H9 (cell line): ENCODE measurements around the gene ZNF20. TPM values are rescaled to one million over a fixed set of nuclear protein-coding genes. Genes with fewer than 3 reads are reported as not detected.

Experiments used
- DNase-seq: peaks from one replicate; pipeline ENCODE4 v3.0.0-alpha.2; 2017
- H2AFZ ChIP-seq: one replicate; pipeline ENCODE4 v1.6.1; 2013; ENCODE audit warnings: mild to moderate bottlenecking, low read length, control low read depth, moderate library complexity
- H2AK5ac ChIP-seq: 2 replicates; pipeline ENCODE4 v1.6.1; 2013; ENCODE audit warnings: low read length, control low read depth, mixed read lengths; ENCODE audit not compliant: insufficient read length
- H2BK120ac ChIP-seq: one replicate; pipeline ENCODE4 v1.6.1; 2013; ENCODE audit warnings: low read depth, mild to moderate bottlenecking, low read length, control low read depth, inconsistent platforms; ENCODE audit not compliant: poor library complexity, severe bottlenecking
- H2BK12ac ChIP-seq: 2 replicates; pipeline ENCODE4 v1.6.1; 2013; ENCODE audit warnings: low read length, control low read depth, mixed read lengths, low read depth; ENCODE audit not compliant: insufficient read length
- H2BK15ac ChIP-seq: 2 replicates; pipeline ENCODE4 v1.6.1; 2013; ENCODE audit warnings: low read depth, low read length, control low read depth
- H2BK20ac ChIP-seq: one replicate; pipeline ENCODE4 v1.6.1; 2013; ENCODE audit warnings: low read depth, mild to moderate bottlenecking, low read length, control low read depth, inconsistent platforms; ENCODE audit not compliant: poor library complexity, severe bottlenecking
- H2BK5ac ChIP-seq: 2 replicates; pipeline ENCODE4 v1.6.1; 2013; ENCODE audit warnings: low read length, control low read depth, mixed read lengths; ENCODE audit not compliant: insufficient read length
- H3K14ac ChIP-seq: 2 replicates; pipeline ENCODE4 v1.6.1; 2013; ENCODE audit warnings: low read length, control low read depth; ENCODE audit not compliant: insufficient read depth
- H3K18ac ChIP-seq: 2 replicates; pipeline ENCODE4 v1.6.1; 2013; ENCODE audit warnings: low read depth, mild to moderate bottlenecking, mixed read lengths, low read length, control low read depth; ENCODE audit not compliant: insufficient read length
- H3K23ac ChIP-seq: 2 replicates; pipeline ENCODE4 v1.6.1; 2013; ENCODE audit warnings: low read length, control low read depth, mixed read lengths, low read depth; ENCODE audit not compliant: insufficient read length
- H3K23me2 ChIP-seq: 2 replicates; pipeline ENCODE4 v1.6.1; 2013; ENCODE audit warnings: low read depth, mild to moderate bottlenecking, mixed read lengths, low read length, control low read depth; ENCODE audit not compliant: insufficient read length, poor library complexity, severe bottlenecking
- H3K27ac ChIP-seq: 2 replicates; pipeline ENCODE4 v1.5.1; 2013; ENCODE audit warnings: low read length, control low read depth, mixed read lengths, low read depth; ENCODE audit not compliant: insufficient read length
- H3K27me3 ChIP-seq: 2 replicates; pipeline ENCODE4 v1.6.1; 2013; ENCODE audit warnings: low read length, control low read depth, inconsistent platforms; ENCODE audit not compliant: insufficient read depth
- H3K4ac ChIP-seq: 2 replicates; pipeline ENCODE4 v1.6.1; 2013; ENCODE audit warnings: low read depth, mild to moderate bottlenecking, control low read depth, inconsistent platforms, low read length, moderate library complexity
- H3K4me1 ChIP-seq: 2 replicates; pipeline ENCODE4 v1.6.1; 2013; ENCODE audit warnings: low read length, control low read depth, inconsistent platforms; ENCODE audit not compliant: insufficient read depth
- H3K4me2 ChIP-seq: 2 replicates; pipeline ENCODE4 v1.6.1; 2013; ENCODE audit warnings: low read length, control low read depth, mixed read lengths; ENCODE audit not compliant: insufficient read length, insufficient read depth
- H3K56ac ChIP-seq: 2 replicates; pipeline ENCODE4 v1.6.1; 2013; ENCODE audit warnings: low read depth, mild to moderate bottlenecking, mixed read lengths, low read length, control low read depth; ENCODE audit not compliant: insufficient read length
- H3K79me1 ChIP-seq: 2 replicates; pipeline ENCODE4 v1.6.1; 2013; ENCODE audit warnings: low read depth, mild to moderate bottlenecking, moderate library complexity, low read length, control low read depth, inconsistent platforms; ENCODE audit not compliant: insufficient read depth, poor library complexity, severe bottlenecking
- H3K79me2 ChIP-seq: 2 replicates; pipeline ENCODE4 v1.6.1; 2013; ENCODE audit warnings: low read length, control low read depth, inconsistent platforms; ENCODE audit not compliant: insufficient read depth
- H3K9ac ChIP-seq: 2 replicates; pipeline ENCODE4 v1.6.1; 2013; ENCODE audit warnings: low read length, control low read depth, mixed read lengths; ENCODE audit not compliant: insufficient read length; ENCODE audit errors: extremely low read depth
- H3K9me3 ChIP-seq: one replicate; pipeline ENCODE4 v1.6.1; 2013; ENCODE audit warnings: low read depth, low read length, inconsistent platforms; ENCODE audit not compliant: control insufficient read depth
- H3T11ph ChIP-seq: one replicate; pipeline ENCODE4 v1.6.1; 2013; ENCODE audit warnings: mild to moderate bottlenecking, low read length, control low read depth, inconsistent platforms
- H4K20me1 ChIP-seq: one replicate; pipeline ENCODE4 v1.6.1; 2013; ENCODE audit not compliant: control insufficient read depth, insufficient read length, insufficient read depth
- H4K5ac ChIP-seq: 2 replicates; pipeline ENCODE4 v1.6.1; 2013; ENCODE audit warnings: low read depth, mild to moderate bottlenecking, mixed read lengths, low read length, control low read depth; ENCODE audit not compliant: insufficient read length
- H4K8ac ChIP-seq: replicated peaks from 2 replicates; pipeline ENCODE4 v1.6.1; 2013; ENCODE audit warnings: low read length, control low read depth, mixed read lengths, low read depth; ENCODE audit not compliant: insufficient read length
- H4K91ac ChIP-seq: 2 replicates; pipeline ENCODE4 v1.6.1; 2013; ENCODE audit warnings: low read depth, mild to moderate bottlenecking, moderate library complexity, mixed read lengths, low read length, control low read depth; ENCODE audit not compliant: insufficient read length
- H3K27ac Mint-ChIP-seq, 3 experiments: 2 replicates in 2 of 3; 3 replicates in 1 of 3; pipeline ENCODE4 v1.8.0; 2020 to 2021; ENCODE audit warnings: mixed read lengths in 3 of 3, mild to moderate bottlenecking in 1 of 3, moderate library complexity in 1 of 3
- H3K27me3 Mint-ChIP-seq: 2 replicates; pipeline ENCODE4 v1.8.0; 2021; ENCODE audit warnings: low read depth, mild to moderate bottlenecking, moderate library complexity, mixed read lengths
- H3K36me3 Mint-ChIP-seq, 3 experiments: 2 replicates in 2 of 3; 3 replicates in 1 of 3; pipeline ENCODE4 v1.8.0; 2020 to 2021; ENCODE audit warnings: low read depth in 3 of 3, mixed read lengths in 3 of 3; ENCODE audit not compliant: insufficient read depth in 1 of 3
- H3K4me1 Mint-ChIP-seq, 2 experiments: 2 replicates each; pipeline ENCODE4 v1.8.0; 2020; ENCODE audit warnings: mixed read lengths in 2 of 2
- H3K4me3 Mint-ChIP-seq, 2 experiments: 2 replicates in 1 of 2; 3 replicates in 1 of 2; pipeline ENCODE4 v1.8.0; 2020 to 2021; ENCODE audit warnings: mild to moderate bottlenecking in 2 of 2, mixed read lengths in 2 of 2, moderate library complexity in 1 of 2
- H3K9me3 Mint-ChIP-seq, 2 experiments: 2 replicates in 1 of 2; 3 replicates in 1 of 2; pipeline ENCODE4 v1.8.0; 2020; ENCODE audit warnings: mild to moderate bottlenecking in 2 of 2, mixed read lengths in 2 of 2, moderate library complexity in 1 of 2
- WGBS: extraction: QIAGEN DNeasy Blood & Tissue Kit; methylation state at CpG from one replicate; pipeline ENCODE4 v1.1.7; 2013; ENCODE audit warnings: missing lambda C conversion rate, low lambda C conversion rate, mixed read lengths; ENCODE audit not compliant: insufficient read length; ENCODE audit errors: extremely low coverage; 5-methylcytosine and 5-hydroxymethylcytosine counted together
- total RNA-seq: library from RNA; stranded (reverse); gene quantifications from 2 replicates; pipeline ENCODE4 v1.2.1, GENCODE V29; 2021
- TF ChIP-seq, protein P1 (sequence below): fragments of 200-600 bp; sonication (generic); conservative IDR thresholded peaks from 3 replicates; pipeline ENCODE4 v1.8.0; 2021; ENCODE audit warnings: antibody characterized with exemption, mild to moderate bottlenecking

Gene ZNF20
- total RNA-seq, 1 experiment from 2014 or later, result 5.6 TPM

DNA sequence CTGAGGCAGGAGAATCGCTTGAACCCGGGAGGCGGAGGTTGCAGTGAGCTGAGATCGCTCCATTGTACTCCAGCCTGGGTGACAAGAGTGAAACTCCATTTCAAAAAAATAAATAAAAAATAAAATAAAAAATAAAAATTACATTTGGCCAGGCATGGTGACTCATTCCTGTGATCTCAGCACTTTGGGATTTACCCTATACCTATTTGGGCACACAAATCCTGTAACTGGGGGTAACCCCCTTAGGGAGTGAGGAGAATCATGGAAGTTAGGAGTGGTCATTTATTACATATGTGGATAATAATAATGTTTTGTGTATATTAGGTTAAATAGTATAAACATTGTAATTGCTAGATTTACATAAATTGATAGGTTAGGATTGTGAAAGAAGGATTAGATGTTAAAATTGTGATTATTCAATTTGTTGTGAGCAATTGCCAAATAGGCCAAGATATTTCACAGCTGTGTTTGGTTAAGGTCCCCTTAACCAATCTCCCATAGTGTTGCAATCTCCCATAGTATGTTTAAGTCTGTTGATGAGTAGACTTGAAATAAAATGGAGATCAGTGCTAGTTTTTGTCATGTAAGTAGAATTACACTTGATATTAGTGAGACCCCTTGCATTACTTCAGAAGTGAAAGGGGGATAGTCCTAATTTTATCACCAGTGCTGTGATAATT lies 44.9 kb downstream of the ZNF20 start:
- Histone ChIP-seq H4K91ac (no peak overlapping the region), H2BK12ac (no peak overlapping the region), H2BK5ac (no peak overlapping the region), H3K27me3 (no peaks in the 10 kb centered on the region), H2BK15ac (no peak overlapping the region), H3K9ac (no peak overlapping the region), H2BK20ac (no peak overlapping the region), H3K4me2 (no peak overlapping the region), H2AK5ac (no peak overlapping the region), H3K4ac (no peak overlapping the region), H3K4me1 (no peaks in the 10 kb centered on the region), H3K14ac (no peak overlapping the region), H4K5ac (no peak overlapping the region), H3K18ac (no peak overlapping the region), H3K23ac (no peak overlapping the region), H3K56ac (no peak overlapping the region), H2BK120ac (no peak overlapping the region), H3K9me3 (no peaks in the 10 kb centered on the region), H3K27ac (no peak overlapping the region), H3T11ph (no peak overlapping the region), H4K20me1 (no peaks in the 10 kb centered on the region), H2AFZ (no peak overlapping the region), H4K8ac (no peak overlapping the region), H3K79me2 (peaks cover 4% of the 10 kb centered on the region; the same call in 1 of the 2 replicates), H3K23me2 (peaks cover 4% of the 10 kb centered on the region), H3K79me1 (peaks cover 7% of the 10 kb centered on the region)
- H3K4me3 Mint-ChIP-seq, result no peak overlapping the region
- no CpG with 5 or more reads among the region's 4 CpGs for WGBS
- peaks cover 12 to 19% of the 10 kb centered on the region in 2 experiments for H3K4me1 Mint-ChIP-seq
- H3K27ac Mint-ChIP-seq, result no peak overlapping the region
- no peaks in the 10 kb centered on the region for H3K27me3 Mint-ChIP-seq
- peaks cover 61 to 67% (median 62%) of the 10 kb centered on the region in 3 experiments for H3K36me3 Mint-ChIP-seq
- TF ChIP-seq, protein P1, sequence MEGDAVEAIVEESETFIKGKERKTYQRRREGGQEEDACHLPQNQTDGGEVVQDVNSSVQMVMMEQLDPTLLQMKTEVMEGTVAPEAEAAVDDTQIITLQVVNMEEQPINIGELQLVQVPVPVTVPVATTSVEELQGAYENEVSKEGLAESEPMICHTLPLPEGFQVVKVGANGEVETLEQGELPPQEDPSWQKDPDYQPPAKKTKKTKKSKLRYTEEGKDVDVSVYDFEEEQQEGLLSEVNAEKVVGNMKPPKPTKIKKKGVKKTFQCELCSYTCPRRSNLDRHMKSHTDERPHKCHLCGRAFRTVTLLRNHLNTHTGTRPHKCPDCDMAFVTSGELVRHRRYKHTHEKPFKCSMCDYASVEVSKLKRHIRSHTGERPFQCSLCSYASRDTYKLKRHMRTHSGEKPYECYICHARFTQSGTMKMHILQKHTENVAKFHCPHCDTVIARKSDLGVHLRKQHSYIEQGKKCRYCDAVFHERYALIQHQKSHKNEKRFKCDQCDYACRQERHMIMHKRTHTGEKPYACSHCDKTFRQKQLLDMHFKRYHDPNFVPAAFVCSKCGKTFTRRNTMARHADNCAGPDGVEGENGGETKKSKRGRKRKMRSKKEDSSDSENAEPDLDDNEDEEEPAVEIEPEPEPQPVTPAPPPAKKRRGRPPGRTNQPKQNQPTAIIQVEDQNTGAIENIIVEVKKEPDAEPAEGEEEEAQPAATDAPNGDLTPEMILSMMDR, result no peak
- no peak for DNase-seq
- peaks cover 42 to 56% of the 10 kb centered on the region in 2 experiments for H3K9me3 Mint-ChIP-seq
